ENCODE data around the gene TOLLIP.
"Not testable (repeated sequence)": the region's sequence is repeated elsewhere in the genome, so short reads cannot be mapped to it uniquely, and the experiment has no call there.

The TOLLIP gene

GRCh38 chr11:1261241-1262071 is 48.0 kb downstream of the TOLLIP start:
- DNase-seq = no peak

- DNase-seq = no peak
These were observed 48.8 kb downstream of the TOLLIP start for GRCh38 chr11:1260620-1261019.

- peak; percentile 48 for DNase-seq
These were observed 49.4 kb downstream of the TOLLIP start for GRCh38 chr11:1260023-1260501.

GRCh38 chr11:1259561-1259960 is 49.9 kb downstream of the TOLLIP start:
- no peak for DNase-seq

GRCh38 chr11:1259076-1259461 is 50.4 kb downstream of the TOLLIP start:
- no peak for DNase-seq

GRCh38 chr11:1258401-1259075 is 50.9 kb downstream of the TOLLIP start:
- DNase-seq = no peak

- no peak for DNase-seq
These were observed 51.5 kb downstream of the TOLLIP start for GRCh38 chr11:1257916-1258315.

- DNase-seq = no peak
These were observed 52.1 kb downstream of the TOLLIP start for GRCh38 chr11:1257366-1257765.

- DNase-seq = no peak
These were observed 53.0 kb downstream of the TOLLIP start for GRCh38 chr11:1256257-1257045.

GRCh38 chr11:1255151-1255550 is 54.3 kb downstream of the TOLLIP start:
- DNase-seq = no peak

- DNase-seq = no peak
These were observed 54.7 kb downstream of the TOLLIP start for GRCh38 chr11:1254733-1255132.

- no peak for DNase-seq
These were observed 55.3 kb downstream of the TOLLIP start for GRCh38 chr11:1254086-1254648.

- DNase-seq = no peak
These were observed 56.3 kb downstream of the TOLLIP start for GRCh38 chr11:1253103-1253485.

- no peak for DNase-seq
These were observed 56.9 kb downstream of the TOLLIP start for GRCh38 chr11:1252371-1253102.

- DNase-seq = no peak
These were observed 58.1 kb downstream of the TOLLIP start for GRCh38 chr11:1251236-1251770.

- DNase-seq = not testable (repeated sequence)
These were observed 59.0 kb downstream of the TOLLIP start for GRCh38 chr11:1250411-1250810.

GRCh38 chr11:1248951-1249350 is 60.5 kb downstream of the TOLLIP start:
- DNase-seq = not testable (repeated sequence)

- DNase-seq = not testable (repeated sequence)
These were observed 62.4 kb downstream of the TOLLIP start for GRCh38 chr11:1247026-1247425.

GRCh38 chr11:1246301-1246700 is 63.1 kb downstream of the TOLLIP start:
- not testable (repeated sequence) for DNase-seq

GRCh38 chr11:1245717-1246116 is 63.7 kb downstream of the TOLLIP start:
- not testable (repeated sequence) for DNase-seq

- DNase-seq = not testable (repeated sequence)
These were observed 64.9 kb downstream of the TOLLIP start for GRCh38 chr11:1244557-1244956.

GRCh38 chr11:1243521-1243920 is 65.9 kb downstream of the TOLLIP start:
- not testable (repeated sequence) for DNase-seq

Measured in CD4-positive, alpha-beta T cell treated with Interleukin-21 for 1 hour (primary cell).